Testis (tissue), 3 donors: Measurements from ENCODE around the gene LRRC49. TPM values are rescaled to one million over a fixed set of nuclear protein-coding genes. Genes with fewer than 3 reads are reported as not detected.
"Not testable (repeated sequence)": the region's sequence is repeated elsewhere in the genome, so short reads cannot be mapped to it uniquely, and the experiment has no call there.

ENCODE experiments used
- DNase-seq: peaks from one replicate; pipeline ENCODE4 v3.0.0-alpha.2; 2019
- H3K27ac ChIP-seq, 2 donors: fragments of 200-600 bp; sonication (generic); one replicate each; pipeline ENCODE4 v1.5.1; 2019
- H3K27me3 ChIP-seq: fragments of 200-600 bp; sonication (generic); one replicate; pipeline ENCODE4 v1.5.1; 2019
- H3K36me3 ChIP-seq: fragments of 200-600 bp; sonication (generic); one replicate; pipeline ENCODE4 v1.5.1; 2017; ENCODE audit warnings: low read depth; ENCODE audit errors: missing control alignments
- H3K4me1 ChIP-seq: fragments of 200-600 bp; sonication (generic); one replicate; pipeline ENCODE4 v1.5.1; 2019
- H3K4me3 ChIP-seq, 2 donors: fragments of 200-600 bp; sonication (generic); one replicate each; pipeline ENCODE4 v1.5.1; 2017 to 2019
- H3K9me3 ChIP-seq: fragments of 200-600 bp; sonication (generic); one replicate; pipeline ENCODE4 v1.5.1; 2017
- POLR2A ChIP-seq: fragments of 450-650 bp; IDR thresholded peaks from one replicate; pipeline ENCODE4 v1.6.1; 2017; ENCODE audit warnings: antibody characterized with exemption, mild to moderate bottlenecking, moderate library complexity
- WGBS, 2 donors: methylation state at CpG; one replicate each; pipeline ENCODE4 v1.1.5; 2018; 5-methylcytosine and 5-hydroxymethylcytosine counted together
- intact Hi-C: fragments of 100-400 bp; cut with DNase I; formaldehyde crosslinking; loops from one replicate; pipeline ENCODE4 v1.15.1; 2023; ENCODE audit warnings: low total_unique reads
- polyA plus RNA-seq: library from polyadenylated mRNA; stranded (reverse); fragments of 350-450 nt; fragmentation: Illumina TruSeq; extraction: RNeasy Lipid Tissue Mini Kit (QIAGEN cat#74804); gene quantifications from one replicate; pipeline ENCODE4 v1.2.3, GENCODE V29; 2014; ENCODE audit warnings: low read depth, low replicate concordance; ENCODE audit not compliant: insufficient read depth
- total RNA-seq, 2 donors: library from RNA; depleted of rRNA; stranded (reverse); fragments of >200 nt; gene quantifications; one replicate each; pipeline ENCODE4 v1.2.3, GENCODE V29; 2016
- TF ChIP-seq, protein P1 (sequence below), 3 experiments: fragments of 450-650 bp in 2 of 3; fragments of 200-600 bp in 1 of 3; sonication (generic) in 1 of 3; IDR thresholded peaks; one replicate each; pipeline ENCODE4 v1.5.1; 2016 to 2019; ENCODE audit warnings: antibody characterized with exemption in 3 of 3, mild to moderate bottlenecking in 2 of 3, moderate library complexity in 1 of 3

Gene LRRC49
- total and polyA plus RNA-seq, 3 donors from 2014 or later: 19.9 to 35.4 (median 22.4) TPM

DNA sequence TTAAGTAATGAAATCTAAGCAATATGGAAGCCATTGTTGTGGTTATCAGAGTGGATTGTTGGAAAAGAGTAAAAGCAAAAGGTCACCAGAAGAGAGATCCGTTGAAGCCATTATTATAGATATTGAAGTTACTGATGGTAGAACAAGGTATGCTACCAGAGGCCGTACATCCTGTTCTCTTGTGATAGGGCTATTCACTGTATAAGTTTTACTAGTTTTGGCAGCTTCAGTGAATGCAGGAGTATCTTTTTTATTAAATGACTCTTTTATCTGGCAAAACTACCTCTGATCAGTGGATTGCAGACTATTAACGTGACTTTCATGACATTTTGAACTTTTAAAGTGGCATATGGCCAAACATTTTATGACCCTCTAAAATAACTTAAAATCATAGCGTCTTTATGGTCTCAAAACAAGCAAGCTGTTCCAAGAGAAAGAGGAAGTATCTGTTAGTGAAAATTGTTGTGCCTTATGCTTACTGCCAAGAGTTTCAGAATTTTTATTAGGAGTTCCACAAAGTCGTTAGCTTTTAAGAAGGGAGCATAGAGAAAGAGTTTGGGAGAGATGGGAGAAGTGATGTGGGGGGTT is 102.9 kb downstream of the LRRC49 start:
- no peak for TF ChIP-seq POLR2A
- TF ChIP-seq, protein P1, sequence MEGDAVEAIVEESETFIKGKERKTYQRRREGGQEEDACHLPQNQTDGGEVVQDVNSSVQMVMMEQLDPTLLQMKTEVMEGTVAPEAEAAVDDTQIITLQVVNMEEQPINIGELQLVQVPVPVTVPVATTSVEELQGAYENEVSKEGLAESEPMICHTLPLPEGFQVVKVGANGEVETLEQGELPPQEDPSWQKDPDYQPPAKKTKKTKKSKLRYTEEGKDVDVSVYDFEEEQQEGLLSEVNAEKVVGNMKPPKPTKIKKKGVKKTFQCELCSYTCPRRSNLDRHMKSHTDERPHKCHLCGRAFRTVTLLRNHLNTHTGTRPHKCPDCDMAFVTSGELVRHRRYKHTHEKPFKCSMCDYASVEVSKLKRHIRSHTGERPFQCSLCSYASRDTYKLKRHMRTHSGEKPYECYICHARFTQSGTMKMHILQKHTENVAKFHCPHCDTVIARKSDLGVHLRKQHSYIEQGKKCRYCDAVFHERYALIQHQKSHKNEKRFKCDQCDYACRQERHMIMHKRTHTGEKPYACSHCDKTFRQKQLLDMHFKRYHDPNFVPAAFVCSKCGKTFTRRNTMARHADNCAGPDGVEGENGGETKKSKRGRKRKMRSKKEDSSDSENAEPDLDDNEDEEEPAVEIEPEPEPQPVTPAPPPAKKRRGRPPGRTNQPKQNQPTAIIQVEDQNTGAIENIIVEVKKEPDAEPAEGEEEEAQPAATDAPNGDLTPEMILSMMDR (IDR thresholded peaks at IDR 0.05): no peak
- DNase-seq: no peak
- WGBS, 2 donors: 35 to 39% methylated on average over 5 of the region's 5 CpGs

DNA sequence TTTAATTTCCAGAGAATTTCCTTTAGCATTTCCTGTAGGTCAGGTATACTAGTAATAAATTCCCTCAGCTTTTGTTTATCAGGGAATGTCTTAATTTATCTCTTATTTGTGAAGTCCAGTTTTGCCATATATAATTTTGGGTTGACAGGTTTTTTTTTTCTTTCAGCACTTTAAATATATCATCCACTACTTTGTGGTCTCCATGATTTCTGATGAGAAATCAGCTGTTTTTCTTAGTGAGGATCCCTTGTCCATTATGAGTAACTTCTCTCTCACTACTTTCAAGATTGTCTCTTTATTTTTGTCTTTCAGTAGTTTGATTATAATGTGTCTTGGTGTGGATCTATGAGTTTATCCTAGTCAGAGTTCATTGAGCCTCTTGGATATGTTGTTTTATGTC is 105.7 kb downstream of the LRRC49 start:
- Histone ChIP-seq H3K27me3 (no peaks in the 10 kb centered on the region), H3K36me3 (no peaks in the 10 kb centered on the region), H3K27ac (no peak overlapping the region), H3K9me3 (no peaks in the 10 kb centered on the region), H3K4me1 (no peaks in the 10 kb centered on the region), H3K4me3 (no peak overlapping the region)
- no peak for DNase-seq
- TF ChIP-seq, protein P1 (IDR thresholded peaks at IDR 0.05): no peak
- TF ChIP-seq POLR2A: no peak
- intact Hi-C loops: no loop called here

More for the DNA sequence above, 102.9 kb downstream of the LRRC49 start:
- H3K9me3 ChIP-seq: no peaks in the 10 kb centered on the region
- no peak overlapping the region for H3K4me3 ChIP-seq
- intact Hi-C loops: no loop called here
- H3K4me1 ChIP-seq: no peaks in the 10 kb centered on the region
- H3K27me3 ChIP-seq: no peaks in the 10 kb centered on the region
- H3K27ac ChIP-seq: peak overlapping the region in 1 of 2 donors; percentile 28
- H3K36me3 ChIP-seq: no peaks in the 10 kb centered on the region

DNA sequence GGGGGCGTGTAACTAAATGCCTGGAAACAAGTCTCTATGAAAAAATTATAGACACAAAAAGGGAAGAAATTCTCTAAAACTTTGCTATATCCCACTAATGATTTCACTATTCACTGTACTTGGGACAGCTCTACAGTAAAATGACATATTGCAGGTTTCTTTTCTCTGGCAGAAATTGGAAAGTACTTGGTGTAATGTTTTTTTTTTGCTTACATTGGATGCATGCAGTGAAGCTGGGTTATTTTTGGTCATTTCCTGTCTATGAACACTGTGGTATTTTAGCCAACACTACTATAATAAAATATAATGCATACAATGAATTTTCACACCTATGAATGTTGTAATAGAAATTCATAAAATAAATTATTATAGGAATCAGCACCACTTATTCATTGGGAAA is 109.7 kb downstream of the LRRC49 start:
- Histone ChIP-seq H3K36me3 (no peaks in the 10 kb centered on the region), H3K27me3 (no peaks in the 10 kb centered on the region), H3K27ac (no peak overlapping the region), H3K4me3 (no peak overlapping the region), H3K9me3 (no peaks in the 10 kb centered on the region), H3K4me1 (no peaks in the 10 kb centered on the region)
- TF ChIP-seq POLR2A: no peak
- TF ChIP-seq, protein P1 (IDR thresholded peaks at IDR 0.05): no peak
- WGBS, 2 donors: 50 to 67% methylated on average over 1 of the region's 1 CpG
- no peak for DNase-seq
- intact Hi-C loops: no loop called here

DNA sequence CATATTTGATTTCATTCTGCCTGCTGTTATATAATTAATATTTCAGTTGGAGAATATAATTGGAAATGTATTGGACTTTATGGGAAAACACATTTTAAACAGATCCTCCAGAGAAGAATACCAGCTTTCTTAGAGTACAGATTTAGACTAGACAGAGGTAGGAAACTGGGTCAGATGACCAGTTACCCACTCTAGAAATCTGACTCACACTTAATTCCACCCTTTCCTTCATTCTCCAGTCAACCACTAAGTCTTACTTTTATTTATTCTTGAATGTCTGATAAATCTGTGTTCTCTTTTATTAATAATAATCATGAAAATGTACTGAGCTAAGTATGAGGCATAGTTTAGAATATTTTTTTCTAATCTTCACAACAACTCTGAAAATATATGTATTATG is 110.7 kb downstream of the LRRC49 start:
- Histone ChIP-seq H3K9me3 (no peaks in the 10 kb centered on the region), H3K4me1 (no peaks in the 10 kb centered on the region), H3K36me3 (no peaks in the 10 kb centered on the region), H3K4me3 (no peak overlapping the region), H3K27me3 (no peaks in the 10 kb centered on the region), H3K27ac (no peak overlapping the region)
- no peak for DNase-seq
- intact Hi-C loops: no loop called here
- TF ChIP-seq, protein P1 (IDR thresholded peaks at IDR 0.05): no peak
- no peak for TF ChIP-seq POLR2A

DNA sequence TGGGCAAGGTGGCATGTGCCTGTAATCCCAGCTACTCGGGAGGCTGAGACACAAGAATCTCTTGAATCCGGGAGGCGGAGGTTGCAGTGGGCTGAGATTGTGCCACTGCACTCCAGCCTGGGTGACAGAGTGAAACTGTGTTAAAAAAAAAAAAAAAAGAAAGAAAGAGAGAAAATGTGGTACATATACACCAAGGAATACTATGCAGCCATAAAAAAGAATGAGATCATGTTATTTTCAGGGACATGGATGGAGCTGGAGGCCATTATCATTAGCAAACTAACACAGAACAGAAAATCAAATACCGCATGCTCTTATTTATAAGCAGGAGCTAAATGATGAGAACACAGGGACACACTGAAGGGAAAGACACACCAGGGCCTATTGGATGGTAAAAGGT is 111.9 kb downstream of the LRRC49 start:
- H3K36me3 ChIP-seq, DNase-seq, H3K4me1 ChIP-seq, H3K4me3 ChIP-seq, H3K9me3 ChIP-seq, intact Hi-C loops, H3K27ac ChIP-seq, H3K27me3 ChIP-seq: not testable (repeated sequence)
- 96 to 100% methylated on average over 4 of the region's 4 CpGs for WGBS, 2 donors
